HG02798 (cell line): ENCODE data around the gene MARK4.
A peak's percentile ranks its signal among the peaks of the same experiment; 100 is the strongest.

Experiments used
- ATAC-seq: cut with Tn5 transposase; IDR thresholded peaks from one replicate; pipeline ENCODE4 v1.9.1; 2021; ENCODE audit warnings: mild to moderate bottlenecking; ENCODE audit not compliant: unreplicated experiment, poor library complexity

Gene MARK4

DNA sequence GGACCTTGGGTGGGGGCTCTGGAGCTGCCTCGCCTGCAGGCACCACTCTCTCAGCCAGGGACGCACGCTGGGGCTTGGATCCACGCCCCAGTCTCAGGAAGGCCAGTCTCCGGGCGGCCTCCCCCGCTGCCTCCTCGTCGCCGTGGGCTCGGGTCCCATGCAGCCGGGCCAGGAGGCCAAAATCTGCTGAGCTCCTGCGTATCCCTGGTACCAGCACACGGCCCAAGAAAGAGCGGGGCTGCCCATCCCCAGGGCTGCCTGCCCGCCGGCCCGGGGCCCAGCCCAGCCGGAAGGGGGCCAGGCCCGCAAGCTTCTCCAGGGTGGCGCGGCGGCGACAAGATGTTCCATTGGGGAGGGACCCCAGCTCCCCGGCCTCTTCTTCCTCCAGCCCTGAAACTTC lies 12.5 kb upstream of the MARK4 start:
- ATAC-seq, result no peak

DNA sequence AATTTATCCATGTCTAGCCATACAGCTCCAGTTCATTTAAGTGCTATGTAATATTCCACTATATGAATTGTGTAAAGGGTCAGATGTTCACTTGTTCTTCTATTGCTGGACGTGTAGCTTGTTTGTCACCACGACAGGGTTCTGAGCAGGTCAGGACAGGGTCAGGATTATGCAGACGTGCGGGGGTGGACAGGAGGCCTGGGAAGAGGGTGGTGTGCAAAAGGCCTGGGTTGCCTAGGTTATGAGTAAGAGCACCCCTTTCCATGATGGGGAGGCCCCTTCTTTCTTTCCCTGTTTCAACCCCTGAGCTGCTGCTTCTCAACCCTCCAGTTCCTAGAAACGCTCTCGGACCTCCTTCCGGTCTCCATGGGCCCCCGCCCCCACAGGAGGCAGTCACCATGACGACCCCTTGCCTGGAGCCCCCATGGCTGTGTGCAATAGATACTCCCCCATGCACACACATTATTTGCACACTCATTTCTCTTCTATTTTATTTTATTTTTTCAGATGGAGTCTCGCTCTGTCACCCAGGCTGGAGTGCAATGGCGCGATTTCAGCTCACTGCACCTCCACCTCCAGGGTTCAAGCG lies 7.8 kb upstream of the MARK4 start:
- no peak for ATAC-seq

DNA sequence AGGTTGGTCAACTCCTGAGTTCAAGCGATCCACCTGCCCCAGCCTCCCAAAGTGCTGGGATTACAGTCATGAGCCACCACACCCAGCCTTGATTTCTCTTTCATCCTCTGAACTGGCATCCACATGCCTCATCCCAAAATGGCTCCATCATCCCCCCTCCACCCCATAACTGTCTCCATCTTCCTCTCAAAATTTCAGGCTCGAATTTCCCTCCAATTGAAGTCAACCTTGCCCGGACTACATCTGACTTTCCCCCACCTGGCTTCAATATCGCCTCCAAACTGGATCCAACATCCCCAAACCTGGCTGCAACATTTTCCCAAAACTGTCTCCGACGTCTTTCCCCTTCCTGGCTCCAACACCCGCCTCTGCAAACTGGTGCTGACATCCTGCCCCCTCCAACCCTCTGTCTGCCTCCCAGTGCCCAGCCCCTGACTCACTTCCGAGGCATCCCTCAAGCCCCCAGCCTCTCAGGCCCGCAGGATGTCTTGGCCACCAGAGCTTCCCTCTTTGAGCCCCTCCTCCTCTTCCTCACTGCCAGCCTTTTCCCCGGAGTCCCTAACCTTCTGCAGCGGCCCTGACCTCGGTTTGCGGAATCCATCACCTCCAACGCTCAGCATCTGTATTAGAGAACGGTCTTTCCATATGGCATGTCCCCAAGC lies 6.8 kb upstream of the MARK4 start:
- ATAC-seq, result no peak

DNA sequence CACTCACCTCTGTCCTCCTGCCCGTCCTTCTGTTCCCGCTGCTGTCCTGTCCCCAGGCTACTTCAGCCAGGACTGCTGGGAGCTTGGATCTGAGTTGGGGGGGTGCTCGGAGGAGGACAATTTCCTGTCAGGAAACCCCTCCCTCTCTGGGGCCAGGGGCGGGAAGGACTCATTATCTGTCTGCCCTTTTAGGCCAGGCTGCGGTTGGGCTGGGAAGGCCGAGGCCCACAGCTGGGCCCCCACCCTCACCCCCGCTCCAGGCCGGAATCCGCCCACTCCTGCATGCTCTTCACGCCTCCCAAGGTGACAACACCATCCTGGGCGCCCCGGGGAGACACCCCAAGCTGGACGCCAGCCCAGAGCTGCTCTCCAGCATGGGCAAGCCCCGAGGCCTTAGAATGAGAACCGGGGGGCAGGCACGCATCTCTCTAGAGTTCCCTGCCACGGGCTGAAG lies 5.7 kb upstream of the MARK4 start, which contains the start of gene EXOC3L2:
Gene EXOC3L2, minus strand, starts transcription at position 74 of the 454 bp plus-strand sequence. CDS start 6,362 bp downstream, outside the sequence.
- no peak for ATAC-seq

DNA sequence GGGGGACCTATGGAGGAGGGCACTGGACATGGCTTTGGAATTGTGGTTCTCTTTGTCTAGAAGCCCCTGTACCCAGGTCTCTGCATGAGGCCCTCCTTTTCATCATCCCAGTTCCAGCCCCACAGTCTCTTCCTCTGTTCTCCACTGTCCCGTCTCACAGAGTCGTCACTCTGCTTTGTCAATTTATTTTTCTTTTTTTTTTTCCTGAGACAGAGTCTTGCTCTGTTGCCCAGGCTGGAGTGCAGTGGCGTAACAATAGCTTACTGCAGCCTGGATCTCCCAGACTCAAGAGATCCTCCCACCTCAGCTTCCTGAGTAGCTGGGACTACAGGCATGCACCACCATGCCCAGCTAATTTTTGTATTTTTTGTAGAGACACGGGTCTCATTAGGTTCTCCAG lies 5.2 kb upstream of the MARK4 start:
- no peak for ATAC-seq

DNA sequence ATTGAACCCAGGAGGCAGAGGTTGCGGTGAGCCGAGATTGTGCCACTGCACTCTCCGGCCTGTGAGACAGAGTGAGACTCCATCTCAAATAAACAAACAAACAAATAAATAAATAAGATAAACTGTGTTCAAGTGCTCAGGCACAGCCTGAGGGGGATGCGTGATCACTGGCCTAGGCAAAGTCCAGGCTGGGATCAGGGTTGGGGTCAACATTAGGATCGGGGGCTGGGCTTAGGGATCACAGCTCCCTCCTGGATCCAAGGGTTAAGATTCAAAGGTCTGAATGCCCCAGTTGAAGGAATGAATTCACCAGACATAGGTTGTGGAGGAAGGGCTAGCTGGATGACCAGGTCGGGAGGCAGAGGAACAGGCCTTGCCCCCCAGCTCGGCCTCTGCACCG lies 3.9 kb upstream of the MARK4 start:
- ATAC-seq, result no peak

DNA sequence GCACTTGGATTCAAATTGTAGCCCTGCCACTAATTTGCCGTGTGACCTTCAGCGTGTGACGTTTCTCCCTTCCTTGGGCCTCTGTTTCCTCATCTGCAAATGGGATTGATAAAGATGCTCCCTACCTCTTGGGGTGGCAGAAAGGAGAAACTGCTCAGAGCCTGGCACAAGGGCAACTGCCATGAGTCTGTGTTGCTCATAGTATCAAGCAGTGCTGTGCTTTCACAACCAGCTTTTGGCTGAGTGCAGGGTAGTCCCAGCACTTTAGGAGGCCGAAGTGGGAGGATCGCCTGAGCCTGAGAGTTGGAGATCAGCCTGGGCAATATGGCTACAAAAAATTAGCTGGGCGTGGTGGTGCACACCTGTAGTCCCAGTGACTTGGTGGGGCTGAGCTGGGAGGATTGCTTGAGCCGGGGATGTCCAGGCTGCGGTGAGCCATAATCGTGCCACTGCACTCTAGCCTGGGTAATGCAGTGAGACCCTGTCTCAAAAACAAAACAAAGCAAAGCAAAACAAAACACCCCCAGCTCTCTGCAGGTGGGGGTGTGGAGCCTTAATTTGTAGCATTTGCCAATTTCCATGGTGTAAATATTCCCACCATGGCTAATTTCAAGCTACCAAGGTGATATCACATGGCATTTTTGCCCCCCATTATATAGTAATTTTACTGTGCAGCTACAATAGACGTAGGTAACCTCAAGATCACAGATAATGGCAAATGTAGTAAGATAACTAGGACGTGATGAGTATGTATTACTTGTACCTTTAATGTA lies 1.6 kb upstream of the MARK4 start:
- no peak for ATAC-seq

DNA sequence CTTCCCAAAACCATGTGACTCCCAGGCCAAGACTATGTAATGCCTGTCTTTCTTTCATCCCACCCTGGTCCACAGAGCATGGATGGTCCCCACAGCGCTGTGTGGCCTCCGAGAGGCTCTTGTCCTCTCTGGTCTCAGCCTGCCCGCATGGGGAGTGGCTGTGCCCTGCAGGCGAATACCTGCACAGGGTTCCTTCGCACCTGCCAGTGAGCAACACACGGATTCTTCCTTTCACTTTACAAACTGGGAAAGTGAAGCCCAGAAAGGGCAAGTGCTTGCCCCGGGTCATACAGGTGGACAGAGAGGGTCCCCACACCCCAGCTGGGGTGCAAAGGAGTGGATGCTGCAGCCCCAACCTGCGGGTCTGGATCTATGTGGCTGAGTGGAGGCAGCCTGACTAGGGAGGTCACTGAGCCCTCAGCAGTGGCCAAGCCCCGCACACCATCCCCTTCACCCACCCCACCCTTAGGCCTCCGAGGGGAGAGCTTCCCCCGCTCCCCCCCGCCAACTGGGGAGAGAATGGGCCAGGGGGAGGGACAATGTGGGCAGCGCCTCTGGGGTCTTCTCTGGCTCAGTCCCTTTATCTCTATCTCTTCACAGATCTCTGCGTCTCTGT lies 747 bp upstream of the MARK4 start:
- ATAC-seq, result peak; percentile 4

DNA sequence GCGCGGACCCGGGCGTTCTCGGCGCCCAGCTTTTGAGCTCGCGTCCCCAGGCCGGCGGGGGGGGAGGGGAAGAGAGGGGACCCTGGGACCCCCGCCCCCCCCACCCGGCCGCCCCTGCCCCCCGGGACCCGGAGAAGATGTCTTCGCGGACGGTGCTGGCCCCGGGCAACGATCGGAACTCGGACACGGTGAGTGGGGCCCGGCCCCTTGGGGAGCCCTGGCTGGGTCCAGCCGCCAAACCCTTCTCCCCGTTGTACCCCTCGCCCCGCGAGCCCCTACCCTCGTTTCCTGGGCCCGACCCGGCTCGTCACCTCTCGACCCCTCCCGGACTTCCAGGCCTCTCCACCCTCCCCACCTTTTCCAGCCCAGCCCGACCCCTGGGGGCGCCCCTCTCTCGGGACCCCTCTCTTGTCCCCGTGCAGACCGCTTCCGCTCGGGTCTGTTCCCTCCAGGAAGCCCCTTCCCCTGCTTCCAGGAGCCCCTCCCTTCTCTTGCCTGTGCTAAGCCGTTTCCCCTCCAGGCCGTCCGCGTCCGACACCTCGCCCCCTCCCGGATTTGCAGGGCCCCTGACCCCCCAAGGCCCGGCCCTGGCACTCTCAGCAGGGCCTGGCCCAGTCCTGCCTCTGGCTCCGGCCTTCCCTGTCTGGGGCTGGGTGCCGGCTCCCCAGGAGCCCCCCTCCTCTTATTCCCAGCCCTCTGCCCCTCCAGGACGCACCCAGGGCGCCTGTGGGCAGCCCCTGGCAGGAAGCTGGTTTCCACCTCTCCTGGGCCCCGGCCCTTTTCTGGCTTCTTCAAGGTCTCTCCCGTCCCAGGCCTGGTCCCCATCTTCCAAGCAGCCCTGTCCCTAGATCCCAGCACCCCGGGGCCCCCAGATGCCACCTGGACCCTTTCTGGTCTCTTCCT lies 632 bp downstream of the MARK4 start:
- no peak for ATAC-seq

DNA sequence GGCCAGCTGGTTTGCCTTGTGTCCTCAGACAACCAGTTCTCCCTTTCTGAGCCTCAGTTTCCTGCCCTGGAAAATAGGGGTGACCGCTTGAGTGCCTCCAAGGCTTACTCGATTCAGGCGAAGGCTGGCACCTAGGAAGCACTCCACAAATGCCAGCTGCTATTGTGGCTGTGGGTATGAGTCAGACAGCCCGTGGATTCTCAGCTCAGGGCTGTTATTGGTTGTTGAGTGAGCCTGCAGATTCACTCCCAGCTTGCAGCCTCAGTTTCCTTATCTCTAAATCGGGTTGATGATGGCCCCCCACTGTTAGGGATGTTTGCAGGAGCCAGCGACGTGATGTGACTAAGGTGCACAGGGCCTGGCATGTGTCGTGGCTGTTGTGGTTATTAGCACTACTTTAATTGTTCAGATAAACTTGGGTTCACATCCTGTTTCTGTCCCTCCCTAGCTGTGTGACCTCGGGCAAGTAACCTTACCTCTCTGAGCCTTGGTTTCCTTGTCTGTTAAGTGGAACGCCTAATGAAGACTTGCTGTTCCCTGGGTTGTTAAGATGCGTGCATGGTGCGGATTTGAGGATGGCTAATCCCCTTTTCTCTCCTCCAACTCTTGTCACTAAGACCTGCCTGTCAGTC lies 2.4 kb downstream of the MARK4 start:
- ATAC-seq, result no peak

DNA sequence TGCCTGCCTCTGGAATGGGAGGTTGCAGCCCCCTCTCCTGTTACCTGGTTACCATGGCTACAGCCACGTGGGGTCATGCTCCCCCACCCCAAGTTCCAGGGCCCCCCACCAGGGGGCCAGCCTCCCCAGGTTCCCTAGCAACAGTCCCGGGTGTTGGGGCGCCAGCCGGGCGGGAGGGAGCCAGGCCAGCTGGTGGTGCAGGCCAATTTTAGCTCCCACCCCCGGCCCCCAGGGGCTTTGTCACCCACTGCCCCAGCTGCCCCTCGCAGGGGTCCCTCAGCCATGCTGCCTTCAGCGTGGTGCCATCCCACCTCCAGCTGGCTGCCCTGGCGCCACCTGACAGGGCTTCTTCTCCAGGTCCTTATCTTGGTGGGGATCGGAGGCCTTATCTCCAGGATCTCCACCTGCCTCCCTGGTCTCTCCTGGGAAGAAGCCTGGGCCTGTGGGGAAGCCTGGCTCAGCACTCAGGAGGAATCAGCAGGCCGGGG lies 3.0 kb downstream of the MARK4 start:
- ATAC-seq, result no peak

DNA sequence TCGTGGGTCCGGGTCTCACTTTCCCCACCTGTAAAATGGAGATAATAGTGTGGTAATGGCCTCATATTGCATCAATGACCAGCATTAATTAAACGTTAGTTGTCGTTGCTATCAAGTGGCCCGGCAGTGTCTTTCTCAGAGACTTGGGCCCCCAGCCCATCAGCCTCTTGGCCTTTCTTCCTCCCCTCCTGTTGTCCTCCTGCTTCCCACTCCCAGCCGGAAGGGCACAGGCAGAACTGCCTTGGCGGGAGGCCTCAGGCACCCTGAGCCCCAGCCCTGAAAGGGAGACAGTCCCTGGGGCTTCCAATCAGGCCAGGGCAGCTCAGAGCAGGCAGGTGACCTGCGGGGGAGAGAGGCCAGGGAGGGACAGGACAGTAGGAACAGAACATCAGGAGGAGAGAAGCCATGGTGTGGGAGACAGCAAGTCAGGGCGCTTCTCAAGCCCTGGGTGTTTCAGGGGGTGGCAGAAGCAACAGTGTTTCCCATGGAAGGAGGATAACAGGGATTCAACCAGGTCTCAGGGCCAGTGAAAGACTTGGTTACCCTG lies 4.6 kb downstream of the MARK4 start:
- no peak for ATAC-seq

DNA sequence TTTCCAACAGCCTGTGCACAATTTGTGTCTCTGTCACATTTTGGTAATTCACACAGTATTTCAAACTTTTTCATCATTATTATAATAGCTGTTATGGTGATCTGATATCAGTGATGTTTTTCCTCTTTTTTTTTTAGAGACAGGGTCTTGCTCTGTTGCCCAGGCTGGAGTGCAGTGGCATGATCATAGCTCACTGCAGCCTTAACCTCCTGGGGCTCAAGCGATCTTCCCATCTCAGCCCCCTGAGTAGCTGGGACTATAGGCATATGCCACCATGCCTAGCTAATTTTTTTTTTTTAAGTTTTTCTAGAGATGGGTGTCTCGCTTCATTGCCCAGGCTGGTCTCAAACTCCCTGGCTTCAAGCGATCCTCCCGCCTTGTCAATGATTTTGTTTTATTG lies 5.8 kb downstream of the MARK4 start:
- no peak for ATAC-seq

DNA sequence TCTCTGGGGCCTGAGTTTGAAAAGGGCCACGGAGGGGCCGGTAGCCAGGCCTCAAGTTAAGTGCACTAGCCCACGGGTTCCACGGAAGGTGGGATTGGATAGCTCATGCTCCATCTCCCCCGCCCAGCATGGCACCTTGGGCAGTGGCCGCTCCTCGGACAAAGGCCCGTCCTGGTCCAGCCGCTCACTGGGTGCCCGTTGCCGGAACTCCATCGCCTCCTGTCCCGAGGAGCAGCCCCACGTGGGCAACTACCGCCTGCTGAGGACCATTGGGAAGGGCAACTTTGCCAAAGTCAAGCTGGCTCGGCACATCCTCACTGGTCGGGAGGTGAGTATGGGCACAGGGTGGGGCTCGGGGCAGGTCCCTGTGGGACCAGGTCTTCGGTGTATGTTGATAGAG lies 7.8 kb downstream of the MARK4 start:
- no peak for ATAC-seq

DNA sequence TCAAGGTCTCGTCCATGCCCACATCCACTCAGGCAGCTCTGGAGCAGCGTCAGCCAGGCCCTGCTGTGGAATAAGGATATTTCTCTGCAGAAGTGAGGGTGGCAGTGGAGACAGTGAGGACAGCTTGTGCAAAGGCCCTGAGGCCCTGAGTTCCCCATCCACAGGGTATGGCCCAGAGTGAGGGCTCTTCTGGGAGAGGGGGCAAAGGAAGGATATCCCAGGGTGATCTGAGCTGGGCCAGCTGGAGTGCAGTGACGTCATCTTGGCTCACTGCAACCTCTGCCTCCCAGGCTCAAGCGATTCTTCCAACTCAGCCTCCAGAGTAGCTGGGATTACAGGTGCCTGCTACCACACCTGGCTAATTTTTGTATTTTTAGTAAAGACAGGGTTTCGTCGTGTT lies 11.5 kb downstream of the MARK4 start:
- no peak for ATAC-seq

DNA sequence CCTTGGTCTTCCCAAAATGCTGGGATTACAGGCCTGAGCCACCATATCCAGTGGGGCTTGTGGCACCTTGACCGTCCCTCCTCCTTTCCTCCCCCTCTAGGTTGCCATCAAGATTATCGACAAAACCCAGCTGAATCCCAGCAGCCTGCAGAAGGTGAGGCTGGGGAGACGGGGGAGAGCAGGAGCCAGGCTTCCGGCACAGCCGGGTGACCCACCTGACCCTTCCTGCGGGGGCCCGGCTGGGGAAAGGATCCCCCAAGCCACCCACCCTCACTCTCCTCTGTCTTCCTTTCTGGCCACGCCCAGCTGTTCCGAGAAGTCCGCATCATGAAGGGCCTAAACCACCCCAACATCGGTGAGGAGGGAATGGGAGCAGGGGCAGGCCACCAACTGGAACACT lies 11.9 kb downstream of the MARK4 start:
- no peak for ATAC-seq

DNA sequence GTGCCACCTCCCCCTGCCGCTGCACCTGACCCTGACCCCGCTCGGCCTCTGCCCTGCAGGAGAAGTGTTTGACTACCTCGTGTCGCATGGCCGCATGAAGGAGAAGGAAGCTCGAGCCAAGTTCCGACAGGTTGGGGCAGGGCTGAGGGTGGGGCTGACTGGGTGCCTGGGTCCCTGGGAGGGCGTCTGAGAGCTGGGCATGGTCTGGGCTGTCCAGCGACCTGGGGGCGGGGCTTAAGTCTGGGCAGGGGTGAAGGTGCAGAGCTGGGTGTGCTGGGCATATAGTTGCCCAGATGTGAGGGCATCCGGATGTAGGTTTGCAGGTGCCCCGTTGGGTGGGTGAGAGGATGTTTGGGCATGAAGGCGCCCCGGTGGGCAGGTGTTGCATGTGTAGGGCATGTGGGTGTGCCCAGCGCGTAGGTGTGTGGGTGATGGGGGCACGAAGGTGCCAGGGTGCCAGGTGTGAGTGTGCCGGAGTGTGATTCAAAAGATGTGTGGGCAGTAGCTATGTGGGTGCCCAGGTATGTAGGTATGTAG lies 13.8 kb downstream of the MARK4 start:
- ATAC-seq, result no peak

DNA sequence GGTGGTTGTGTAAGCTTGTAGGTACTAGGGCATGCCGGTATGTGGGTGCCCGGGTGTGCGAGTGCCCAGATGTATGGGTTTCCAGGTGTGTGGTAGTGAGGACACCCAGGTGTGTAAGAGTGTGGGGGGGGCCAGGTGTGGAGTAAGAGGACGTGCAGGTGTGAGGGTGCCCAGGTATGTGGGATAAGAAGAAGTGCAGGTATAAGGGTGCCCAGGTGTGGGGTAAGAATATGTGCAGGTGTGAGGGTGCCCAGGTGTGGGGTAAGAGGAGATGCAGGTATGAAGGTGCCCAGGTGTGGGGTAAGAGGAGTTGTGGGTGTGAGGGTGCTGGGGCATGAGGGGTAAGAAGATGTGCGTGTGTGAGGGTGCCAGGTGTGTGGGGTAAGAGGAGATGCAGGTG lies 14.3 kb downstream of the MARK4 start:
- no peak for ATAC-seq

DNA sequence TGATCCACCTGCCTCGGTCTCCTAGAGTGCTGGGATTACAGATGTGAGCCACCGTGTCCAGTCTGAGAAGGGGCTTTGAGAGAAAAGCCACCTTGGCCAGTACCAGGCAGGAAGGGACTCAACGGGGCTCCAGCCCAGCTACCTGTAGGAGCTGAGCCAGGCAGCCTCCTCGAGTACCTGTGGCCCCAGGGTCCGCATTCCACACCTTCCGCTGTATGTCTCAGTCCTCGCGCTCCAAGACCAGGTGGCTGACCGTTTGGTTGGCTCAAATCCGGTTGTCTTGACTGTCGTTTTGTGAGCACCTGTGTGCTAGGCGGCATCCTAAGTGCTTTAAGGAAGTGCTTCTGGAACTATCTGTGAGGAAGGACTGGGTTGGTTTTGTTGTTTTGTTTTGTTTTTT lies 16.2 kb downstream of the MARK4 start:
- ATAC-seq, result no peak
